ENCODE data around the gene GALNT6.

GALNT6 gene

GRCh38 chr12:51311389-51311788, 79.8 kb downstream of the GALNT6 start:
- no peak for DNase-seq
- Histone ChIP-seq H3K18ac (ENCODE audit: low read depth in 1 of 2, low read length in 2 of 2) (no peak overlapping the region), H3K79me1 (replicated peaks; ENCODE audit: low read length, poor library complexity, severe bottlenecking) (no peaks in the 10 kb centered on the region), H3K4ac (ENCODE audit: low read depth in 1 of 2, low read length in 2 of 2) (no peak overlapping the region), H2BK15ac (ENCODE audit: low read depth, poor library complexity, severe bottlenecking) (no peak overlapping the region), H3K27me3 (ENCODE audit: control insufficient read depth in 1 of 2, insufficient read depth in 1 of 2, low read length in 2 of 2) (no peaks in the 10 kb centered on the region), H3K4me3 (ENCODE audit: insufficient read depth in 1 of 2, low read depth in 1 of 2, low read length in 2 of 2) (no peak overlapping the region), H3K27ac (ENCODE audit: low read length, poor library complexity, severe bottlenecking) (no peak overlapping the region), H3K4me1 (ENCODE audit: control insufficient read depth, insufficient read depth, low read depth, low read length) (peaks cover 3% of the 10 kb centered on the region), H2AFZ (ENCODE audit: low read depth, low read length) (no peak overlapping the region), H2BK120ac (ENCODE audit: low read depth, low read length) (no peak overlapping the region), H3K9me3 (ENCODE audit: control insufficient read depth, low read length) (no peaks in the 10 kb centered on the region), H4K91ac (ENCODE audit: low read length) (no peak overlapping the region), H3K23ac (ENCODE audit: low read length in 2 of 2) (no peak overlapping the region), H3K4me2 (ENCODE audit: low read length, poor library complexity, severe bottlenecking) (no peak overlapping the region), H3K9ac (ENCODE audit: low read length) (no peak overlapping the region), H2BK5ac (ENCODE audit: low read depth, low read length, poor library complexity, severe bottlenecking) (no peak overlapping the region), H3K36me3 (ENCODE audit: control insufficient read depth in 1 of 2, insufficient read depth in 2 of 2, low read depth in 1 of 2, low read length in 2 of 2) (no peaks in the 10 kb centered on the region), H2AK5ac (ENCODE audit: low read length, severe bottlenecking) (no peak overlapping the region), H4K8ac (ENCODE audit: low read length) (no peak overlapping the region), H2BK12ac (ENCODE audit: low read length in 2 of 2) (no peak overlapping the region), H3K14ac (ENCODE audit: low read length in 2 of 2) (no peak overlapping the region)
- 100% methylated on average over 1 of the region's 1 CpG for WGBS

- Histone ChIP-seq H3K36me3 (ENCODE audit: control insufficient read depth in 1 of 2, insufficient read depth in 2 of 2, low read depth in 1 of 2, low read length in 2 of 2) (no peaks in the 10 kb centered on the region), H3K4ac (ENCODE audit: low read depth in 1 of 2, low read length in 2 of 2) (no peak overlapping the region), H2BK12ac (ENCODE audit: low read length in 2 of 2) (no peak overlapping the region), H3K27ac (ENCODE audit: low read length, poor library complexity, severe bottlenecking) (no peak overlapping the region), H2AFZ (ENCODE audit: low read depth, low read length) (no peak overlapping the region), H2AK5ac (ENCODE audit: low read length, severe bottlenecking) (no peak overlapping the region), H3K79me1 (replicated peaks; ENCODE audit: low read length, poor library complexity, severe bottlenecking) (no peaks in the 10 kb centered on the region), H3K14ac (ENCODE audit: low read length in 2 of 2) (no peak overlapping the region), H3K27me3 (ENCODE audit: control insufficient read depth in 1 of 2, insufficient read depth in 1 of 2, low read length in 2 of 2) (no peaks in the 10 kb centered on the region), H3K4me2 (ENCODE audit: low read length, poor library complexity, severe bottlenecking) (no peak overlapping the region), H4K8ac (ENCODE audit: low read length) (no peak overlapping the region), H3K9ac (ENCODE audit: low read length) (peak overlapping the region; percentile 67), H2BK5ac (ENCODE audit: low read depth, low read length, poor library complexity, severe bottlenecking) (no peak overlapping the region), H2BK15ac (ENCODE audit: low read depth, poor library complexity, severe bottlenecking) (no peak overlapping the region), H3K23ac (ENCODE audit: low read length in 2 of 2) (no peak overlapping the region), H3K4me3 (ENCODE audit: insufficient read depth in 1 of 2, low read depth in 1 of 2, low read length in 2 of 2) (peak overlapping the region in 1 of 2 experiments; percentile 17), H4K91ac (ENCODE audit: low read length) (no peak overlapping the region), H3K9me3 (ENCODE audit: control insufficient read depth, low read length) (no peaks in the 10 kb centered on the region), H3K4me1 (ENCODE audit: control insufficient read depth, insufficient read depth, low read depth, low read length) (peaks cover 3% of the 10 kb centered on the region), H3K18ac (ENCODE audit: low read depth in 1 of 2, low read length in 2 of 2) (no peak overlapping the region), H2BK120ac (ENCODE audit: low read depth, low read length) (no peak overlapping the region)
- 82% methylated on average over 5 of the region's 6 CpGs for WGBS
- peak; percentile 43 for DNase-seq
Observed at GRCh38 chr12:51307655-51308593, 83.3 kb downstream of the GALNT6 start.

- H3K18ac ChIP-seq (ENCODE audit: low read depth in 1 of 2, low read length in 2 of 2), result no peak overlapping the region
- no peak for DNase-seq
- H3K23ac ChIP-seq (ENCODE audit: low read length in 2 of 2), result no peak overlapping the region
- H2BK15ac ChIP-seq (ENCODE audit: low read depth, poor library complexity, severe bottlenecking), result no peak overlapping the region
- H2BK120ac ChIP-seq (ENCODE audit: low read depth, low read length), result no peak overlapping the region
- no peak overlapping the region for H2AK5ac ChIP-seq (ENCODE audit: low read length, severe bottlenecking)
- H3K4me2 ChIP-seq (ENCODE audit: low read length, poor library complexity, severe bottlenecking), result no peak overlapping the region
- H2AFZ ChIP-seq (ENCODE audit: low read depth, low read length), result no peak overlapping the region
- H3K4me3 ChIP-seq (ENCODE audit: insufficient read depth in 1 of 2, low read depth in 1 of 2, low read length in 2 of 2), result no peak overlapping the region
- peaks cover 3% of the 10 kb centered on the region for H3K4me1 ChIP-seq (ENCODE audit: control insufficient read depth, insufficient read depth, low read depth, low read length)
- no peak overlapping the region for H2BK5ac ChIP-seq (ENCODE audit: low read depth, low read length, poor library complexity, severe bottlenecking)
- H4K91ac ChIP-seq (ENCODE audit: low read length), result no peak overlapping the region
- no peaks in the 10 kb centered on the region for H3K79me1 ChIP-seq (replicated peaks; ENCODE audit: low read length, poor library complexity, severe bottlenecking)
- 88% methylated on average over 5 of the region's 5 CpGs for WGBS
- H3K14ac ChIP-seq (ENCODE audit: low read length in 2 of 2), result no peak overlapping the region
- peaks cover 0 to 7% of the 10 kb centered on the region in 2 experiments for H3K27me3 ChIP-seq (ENCODE audit: control insufficient read depth in 1 of 2, insufficient read depth in 1 of 2, low read length in 2 of 2)
- H3K9me3 ChIP-seq (ENCODE audit: control insufficient read depth, low read length), result no peaks in the 10 kb centered on the region
- no peak overlapping the region for H3K9ac ChIP-seq (ENCODE audit: low read length)
- no peak overlapping the region for H3K4ac ChIP-seq (ENCODE audit: low read depth in 1 of 2, low read length in 2 of 2)
- no peak overlapping the region for H3K27ac ChIP-seq (ENCODE audit: low read length, poor library complexity, severe bottlenecking)
- no peaks in the 10 kb centered on the region for H3K36me3 ChIP-seq (ENCODE audit: control insufficient read depth in 1 of 2, insufficient read depth in 2 of 2, low read depth in 1 of 2, low read length in 2 of 2)
- H4K8ac ChIP-seq (ENCODE audit: low read length), result no peak overlapping the region
- H2BK12ac ChIP-seq (ENCODE audit: low read length in 2 of 2), result no peak overlapping the region
Observed at GRCh38 chr12:51306507-51306906, 84.7 kb downstream of the GALNT6 start.
